Transverse colon (tissue), 3 donors: ENCODE data around the gene NBEA.

Experiments used
- POLR2A ChIP-seq: fragments of 450-650 bp; IDR thresholded peaks from one replicate; pipeline ENCODE4 v1.6.1; 2016; ENCODE audit warnings: antibody characterized with exemption, mild to moderate bottlenecking, moderate library complexity
- TF ChIP-seq, protein P1 (sequence below), 5 experiments: fragments of 200-600 bp in 3 of 5; fragments of 450-650 bp in 2 of 5; sonication (generic) in 3 of 5; IDR thresholded peaks; 1 replicate in 2 of 5; 2 replicates in 3 of 5; pipeline ENCODE4 v1.5.1; 2016 to 2017; ENCODE audit warnings: antibody characterized with exemption in 5 of 5, inconsistent platforms in 3 of 5, mild to moderate bottlenecking in 2 of 5, moderate library complexity in 1 of 5

GRCh38 chr13:35482527-35482926, 540.5 kb downstream of the NBEA start:
- TF ChIP-seq, protein P1, sequence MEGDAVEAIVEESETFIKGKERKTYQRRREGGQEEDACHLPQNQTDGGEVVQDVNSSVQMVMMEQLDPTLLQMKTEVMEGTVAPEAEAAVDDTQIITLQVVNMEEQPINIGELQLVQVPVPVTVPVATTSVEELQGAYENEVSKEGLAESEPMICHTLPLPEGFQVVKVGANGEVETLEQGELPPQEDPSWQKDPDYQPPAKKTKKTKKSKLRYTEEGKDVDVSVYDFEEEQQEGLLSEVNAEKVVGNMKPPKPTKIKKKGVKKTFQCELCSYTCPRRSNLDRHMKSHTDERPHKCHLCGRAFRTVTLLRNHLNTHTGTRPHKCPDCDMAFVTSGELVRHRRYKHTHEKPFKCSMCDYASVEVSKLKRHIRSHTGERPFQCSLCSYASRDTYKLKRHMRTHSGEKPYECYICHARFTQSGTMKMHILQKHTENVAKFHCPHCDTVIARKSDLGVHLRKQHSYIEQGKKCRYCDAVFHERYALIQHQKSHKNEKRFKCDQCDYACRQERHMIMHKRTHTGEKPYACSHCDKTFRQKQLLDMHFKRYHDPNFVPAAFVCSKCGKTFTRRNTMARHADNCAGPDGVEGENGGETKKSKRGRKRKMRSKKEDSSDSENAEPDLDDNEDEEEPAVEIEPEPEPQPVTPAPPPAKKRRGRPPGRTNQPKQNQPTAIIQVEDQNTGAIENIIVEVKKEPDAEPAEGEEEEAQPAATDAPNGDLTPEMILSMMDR (IDR thresholded peaks at IDR 0.05): no peak
- no peak for TF ChIP-seq POLR2A
